ENCODE results near the gene PACRG.

The PACRG gene

GRCh38 chr6:162934844-162935243, 207.1 kb downstream of the PACRG start:
- Histone ChIP-seq H3K4me3 (ENCODE audit: low read depth, low read length) (no peak overlapping the region), H3K36me3 (ENCODE audit: control insufficient read depth, insufficient read depth, low read length) (no peaks in the 10 kb centered on the region), H3K9me3 (ENCODE audit: control insufficient read depth, insufficient read depth, low read depth, low read length) (peaks cover 8% of the 10 kb centered on the region), H3K27me3 (ENCODE audit: control insufficient read depth, insufficient read depth, low read length) (no peaks in the 10 kb centered on the region), H3K27ac (ENCODE audit: low read depth, low read length) (no peak overlapping the region), H3K9ac (ENCODE audit: low read length) (no peak overlapping the region), H3K4me1 (ENCODE audit: control insufficient read depth, insufficient read depth, low read length) (no peaks in the 10 kb centered on the region)

- Histone ChIP-seq H3K27ac (ENCODE audit: low read depth, low read length) (no peak overlapping the region), H3K9ac (ENCODE audit: low read length) (no peak overlapping the region), H3K4me3 (ENCODE audit: low read depth, low read length) (no peak overlapping the region), H3K9me3 (ENCODE audit: control insufficient read depth, insufficient read depth, low read depth, low read length) (no peaks in the 10 kb centered on the region), H3K27me3 (ENCODE audit: control insufficient read depth, insufficient read depth, low read length) (no peaks in the 10 kb centered on the region), H3K36me3 (ENCODE audit: control insufficient read depth, insufficient read depth, low read length) (no peaks in the 10 kb centered on the region), H3K4me1 (ENCODE audit: control insufficient read depth, insufficient read depth, low read length) (peaks cover 7% of the 10 kb centered on the region)
Observed at GRCh38 chr6:162940426-162940825, 212.7 kb downstream of the PACRG start.

GRCh38 chr6:162941128-162941527, 213.4 kb downstream of the PACRG start:
- no peaks in the 10 kb centered on the region for H3K9me3 ChIP-seq (ENCODE audit: control insufficient read depth, insufficient read depth, low read depth, low read length)
- H3K27me3 ChIP-seq (ENCODE audit: control insufficient read depth, insufficient read depth, low read length), result no peaks in the 10 kb centered on the region
- no peak overlapping the region for H3K27ac ChIP-seq (ENCODE audit: low read depth, low read length)
- no peaks in the 10 kb centered on the region for H3K36me3 ChIP-seq (ENCODE audit: control insufficient read depth, insufficient read depth, low read length)
- H3K9ac ChIP-seq (ENCODE audit: low read length), result no peak overlapping the region
- no peak overlapping the region for H3K4me3 ChIP-seq (ENCODE audit: low read depth, low read length)
- H3K4me1 ChIP-seq (ENCODE audit: control insufficient read depth, insufficient read depth, low read length), result peaks cover 7% of the 10 kb centered on the region

- Histone ChIP-seq H3K27ac (ENCODE audit: low read depth, low read length) (no peak overlapping the region), H3K4me3 (ENCODE audit: low read depth, low read length) (no peak overlapping the region), H3K27me3 (ENCODE audit: control insufficient read depth, insufficient read depth, low read length) (no peaks in the 10 kb centered on the region), H3K36me3 (ENCODE audit: control insufficient read depth, insufficient read depth, low read length) (no peaks in the 10 kb centered on the region), H3K4me1 (ENCODE audit: control insufficient read depth, insufficient read depth, low read length) (peaks cover 7% of the 10 kb centered on the region), H3K9ac (ENCODE audit: low read length) (no peak overlapping the region), H3K9me3 (ENCODE audit: control insufficient read depth, insufficient read depth, low read depth, low read length) (no peaks in the 10 kb centered on the region)
Observed at GRCh38 chr6:162942866-162943265, 215.1 kb downstream of the PACRG start.

- Histone ChIP-seq H3K27ac (ENCODE audit: low read depth, low read length) (no peak overlapping the region), H3K36me3 (ENCODE audit: control insufficient read depth, insufficient read depth, low read length) (no peaks in the 10 kb centered on the region), H3K9me3 (ENCODE audit: control insufficient read depth, insufficient read depth, low read depth, low read length) (no peaks in the 10 kb centered on the region), H3K4me3 (ENCODE audit: low read depth, low read length) (no peak overlapping the region), H3K27me3 (ENCODE audit: control insufficient read depth, insufficient read depth, low read length) (no peaks in the 10 kb centered on the region), H3K9ac (ENCODE audit: low read length) (no peak overlapping the region), H3K4me1 (ENCODE audit: control insufficient read depth, insufficient read depth, low read length) (peaks cover 7% of the 10 kb centered on the region)
Observed at GRCh38 chr6:162943369-162943768, 215.6 kb downstream of the PACRG start.

- H3K9ac ChIP-seq (ENCODE audit: low read length), result no peak overlapping the region
Observed at GRCh38 chr6:162951164-162951743, 223.5 kb downstream of the PACRG start.

GRCh38 chr6:162952423-162952822, 224.6 kb downstream of the PACRG start:
- no peaks in the 10 kb centered on the region for H3K27me3 ChIP-seq (ENCODE audit: control insufficient read depth, insufficient read depth, low read length)
- no peaks in the 10 kb centered on the region for H3K4me1 ChIP-seq (ENCODE audit: control insufficient read depth, insufficient read depth, low read length)
- no peak overlapping the region for H3K27ac ChIP-seq (ENCODE audit: low read depth, low read length)
- no peak overlapping the region for H3K9ac ChIP-seq (ENCODE audit: low read length)
- H3K9me3 ChIP-seq (ENCODE audit: control insufficient read depth, insufficient read depth, low read depth, low read length), result no peaks in the 10 kb centered on the region
- no peaks in the 10 kb centered on the region for H3K36me3 ChIP-seq (ENCODE audit: control insufficient read depth, insufficient read depth, low read length)
- H3K4me3 ChIP-seq (ENCODE audit: low read depth, low read length), result no peak overlapping the region

More at GRCh38 chr6:162951164-162951743, 223.5 kb downstream of the PACRG start:
- Histone ChIP-seq H3K36me3 (ENCODE audit: control insufficient read depth, insufficient read depth, low read length) (no peaks in the 10 kb centered on the region), H3K27ac (ENCODE audit: low read depth, low read length) (no peak overlapping the region), H3K9me3 (ENCODE audit: control insufficient read depth, insufficient read depth, low read depth, low read length) (no peaks in the 10 kb centered on the region), H3K27me3 (ENCODE audit: control insufficient read depth, insufficient read depth, low read length) (no peaks in the 10 kb centered on the region), H3K4me1 (ENCODE audit: control insufficient read depth, insufficient read depth, low read length) (no peaks in the 10 kb centered on the region), H3K4me3 (ENCODE audit: low read depth, low read length) (no peak overlapping the region)

- H3K27ac ChIP-seq (ENCODE audit: low read depth, low read length), result no peak overlapping the region
Observed at GRCh38 chr6:162957062-162957461, 229.3 kb downstream of the PACRG start.

GRCh38 chr6:162960679-162961457, 233.1 kb downstream of the PACRG start:
- no peak overlapping the region for H3K27ac ChIP-seq (ENCODE audit: low read depth, low read length)
- H3K4me1 ChIP-seq (ENCODE audit: control insufficient read depth, insufficient read depth, low read length), result no peaks in the 10 kb centered on the region
- H3K36me3 ChIP-seq (ENCODE audit: control insufficient read depth, insufficient read depth, low read length), result no peaks in the 10 kb centered on the region
- H3K9ac ChIP-seq (ENCODE audit: low read length), result no peak overlapping the region
- H3K9me3 ChIP-seq (ENCODE audit: control insufficient read depth, insufficient read depth, low read depth, low read length), result no peaks in the 10 kb centered on the region
- no peak overlapping the region for H3K4me3 ChIP-seq (ENCODE audit: low read depth, low read length)
- no peaks in the 10 kb centered on the region for H3K27me3 ChIP-seq (ENCODE audit: control insufficient read depth, insufficient read depth, low read length)

More at GRCh38 chr6:162957062-162957461, 229.3 kb downstream of the PACRG start:
- Histone ChIP-seq H3K36me3 (ENCODE audit: control insufficient read depth, insufficient read depth, low read length) (no peaks in the 10 kb centered on the region), H3K4me1 (ENCODE audit: control insufficient read depth, insufficient read depth, low read length) (no peaks in the 10 kb centered on the region), H3K9me3 (ENCODE audit: control insufficient read depth, insufficient read depth, low read depth, low read length) (no peaks in the 10 kb centered on the region), H3K27me3 (ENCODE audit: control insufficient read depth, insufficient read depth, low read length) (no peaks in the 10 kb centered on the region), H3K9ac (ENCODE audit: low read length) (no peak overlapping the region), H3K4me3 (ENCODE audit: low read depth, low read length) (no peak overlapping the region)

- Histone ChIP-seq H3K9me3 (ENCODE audit: control insufficient read depth, insufficient read depth, low read depth, low read length) (no peaks in the 10 kb centered on the region), H3K4me1 (ENCODE audit: control insufficient read depth, insufficient read depth, low read length) (no peaks in the 10 kb centered on the region), H3K4me3 (ENCODE audit: low read depth, low read length) (no peak overlapping the region), H3K36me3 (ENCODE audit: control insufficient read depth, insufficient read depth, low read length) (no peaks in the 10 kb centered on the region), H3K27ac (ENCODE audit: low read depth, low read length) (no peak overlapping the region), H3K27me3 (ENCODE audit: control insufficient read depth, insufficient read depth, low read length) (no peaks in the 10 kb centered on the region), H3K9ac (ENCODE audit: low read length) (no peak overlapping the region)
Observed at GRCh38 chr6:162962093-162962492, 234.3 kb downstream of the PACRG start.

GRCh38 chr6:162963861-162964260, 236.1 kb downstream of the PACRG start:
- no peak overlapping the region for H3K27ac ChIP-seq (ENCODE audit: low read depth, low read length)
- H3K27me3 ChIP-seq (ENCODE audit: control insufficient read depth, insufficient read depth, low read length), result no peaks in the 10 kb centered on the region
- no peaks in the 10 kb centered on the region for H3K4me1 ChIP-seq (ENCODE audit: control insufficient read depth, insufficient read depth, low read length)
- no peak overlapping the region for H3K4me3 ChIP-seq (ENCODE audit: low read depth, low read length)
- no peaks in the 10 kb centered on the region for H3K36me3 ChIP-seq (ENCODE audit: control insufficient read depth, insufficient read depth, low read length)
- no peak overlapping the region for H3K9ac ChIP-seq (ENCODE audit: low read length)
- no peaks in the 10 kb centered on the region for H3K9me3 ChIP-seq (ENCODE audit: control insufficient read depth, insufficient read depth, low read depth, low read length)

All from HUES6 (cell line).